H1 (cell line): ENCODE measurements around the gene RFNG. TPM values are rescaled to one million over a fixed set of nuclear protein-coding genes. Genes with fewer than 3 reads are reported as not detected.

Experiments used
- CTCF ChIA-PET: fragments of 300-600 bp; sonication (Branson Sonifier 250); formaldehyde crosslinking; loops from one replicate; lab custom pipeline; 2021; ENCODE audit not compliant: partially characterized antibody; lab: Charles Lee
- POLR2A ChIA-PET: fragments of 300-600 bp; sonication (Branson Sonifier 250); formaldehyde crosslinking; loops from one replicate; lab custom pipeline; 2021; ENCODE audit warnings: inconsistent platforms; ENCODE audit not compliant: partially characterized antibody; lab: Charles Lee
- DNase-seq, 2 experiments: peaks; one replicate each; pipeline versions ENCODE4 v3.0.0 to v3.0.0-alpha.2; 2010 to 2022; ENCODE audit warnings: low spot score in 2 of 2, low read depth in 1 of 2, mixed read lengths in 1 of 2
- FAIRE-seq: peaks from 2 replicates; lab custom pipeline; 2011; peaks lifted over from hg19 to GRCh38; lab: Jason Lieb, UNC
- H2AFZ ChIP-seq: 2 replicates; pipeline ENCODE4 v1.8.1; 2012; ENCODE audit warnings: low read length, inconsistent platforms
- H2AK5ac ChIP-seq: 2 replicates; pipeline ENCODE4 v1.6.1; 2013; ENCODE audit warnings: low read depth, low read length
- H2BK120ac ChIP-seq: replicated peaks from 2 replicates; pipeline ENCODE3; 2013; ENCODE audit warnings: low read depth, low read length, inconsistent platforms
- H2BK12ac ChIP-seq: 2 replicates; pipeline ENCODE4 v1.6.1; 2013; ENCODE audit warnings: low read depth, low read length
- H2BK15ac ChIP-seq: 2 replicates; pipeline ENCODE4 v1.6.1; 2013; ENCODE audit warnings: low read length
- H2BK20ac ChIP-seq: 2 replicates; pipeline ENCODE4 v1.6.1; 2013; ENCODE audit warnings: low read length
- H2BK5ac ChIP-seq: 2 replicates; pipeline ENCODE4 v1.6.1; 2013; ENCODE audit warnings: low read depth, low read length
- H3K14ac ChIP-seq: 2 replicates; pipeline ENCODE4 v1.6.1; 2013; ENCODE audit warnings: inconsistent platforms; ENCODE audit not compliant: insufficient read length
- H3K18ac ChIP-seq: 2 replicates; pipeline ENCODE4 v1.6.1; 2013; ENCODE audit warnings: low read length; ENCODE audit errors: extremely low read depth
- H3K23ac ChIP-seq: 2 replicates; pipeline ENCODE4 v1.6.1; 2013; ENCODE audit warnings: inconsistent platforms; ENCODE audit not compliant: insufficient read length
- H3K23me2 ChIP-seq: 2 replicates; pipeline ENCODE4 v1.6.1; 2013; ENCODE audit warnings: low read depth, low read length
- H3K27ac ChIP-seq: 2 replicates; pipeline ENCODE4 v1.6.1; 2011; ENCODE audit warnings: low read depth, low read length, inconsistent platforms
- H3K27me3 ChIP-seq, 4 experiments: replicated peaks in 1 of 4; 1 replicate in 1 of 4; 2 replicates in 3 of 4; pipeline versions ENCODE4 v1.6.1 to v1.8.1; 2011 to 2013; ENCODE audit warnings: low read length in 3 of 4, mild to moderate bottlenecking in 3 of 4, inconsistent platforms in 2 of 4, mixed read lengths in 2 of 4, moderate library complexity in 1 of 4; ENCODE audit not compliant: control insufficient read depth in 3 of 4, insufficient read depth in 3 of 4; ENCODE audit errors: extremely low read depth in 1 of 4
- H3K36me3 ChIP-seq, 4 experiments: 2 replicates each; pipeline versions ENCODE4 v1.6.1 to v1.8.1; 2011 to 2013; ENCODE audit warnings: mild to moderate bottlenecking in 4 of 4, low read length in 3 of 4, moderate library complexity in 2 of 4, control low read depth in 1 of 4, inconsistent platforms in 1 of 4; ENCODE audit not compliant: insufficient read depth in 4 of 4, control insufficient read depth in 2 of 4
- H3K4ac ChIP-seq: replicated peaks from 2 replicates; pipeline ENCODE3; 2013; ENCODE audit warnings: low read length, low read depth, mixed read lengths, inconsistent platforms; ENCODE audit not compliant: insufficient read length
- H3K4me1 ChIP-seq, 4 experiments: replicated peaks in 1 of 4; 1 replicate in 1 of 4; 2 replicates in 3 of 4; pipeline versions ENCODE4 v1.6.1 to v1.8.1; 2011 to 2013; ENCODE audit warnings: low read length in 3 of 4, inconsistent platforms in 2 of 4, mixed read lengths in 1 of 4; ENCODE audit not compliant: insufficient read depth in 4 of 4, control insufficient read depth in 3 of 4
- H3K4me2 ChIP-seq, 2 experiments: 2 replicates each; pipeline versions ENCODE4 v1.6.1 to v1.8.1; 2011 to 2013; ENCODE audit warnings: low read depth in 2 of 2, low read length in 2 of 2, control low read depth in 1 of 2, inconsistent platforms in 1 of 2, mild to moderate bottlenecking in 1 of 2; ENCODE audit not compliant: insufficient read depth in 1 of 2
- H3K4me3 ChIP-seq, 4 experiments: fragments of 200-600, 300-600 bp in 1 of 4; sonication (generic), shearing (Covaris generic), sonication (Bioruptor Twin) in 1 of 4; 2 replicates each; pipeline versions ENCODE4 v1.5.1 to v1.8.1; 2011 to 2016; ENCODE audit warnings: low read length in 4 of 4, low read depth in 3 of 4, control low read depth in 2 of 4, inconsistent platforms in 2 of 4, mild to moderate bottlenecking in 2 of 4, mixed read lengths in 1 of 4, moderate library complexity in 1 of 4; ENCODE audit not compliant: insufficient read depth in 2 of 4; ENCODE audit errors: extremely low read depth in 1 of 4
- H3K56ac ChIP-seq: replicated peaks from 2 replicates; pipeline ENCODE3; 2013; ENCODE audit warnings: low read depth, mild to moderate bottlenecking, mixed read lengths, low read length, inconsistent platforms; ENCODE audit not compliant: insufficient read length
- H3K79me1 ChIP-seq: 2 replicates; pipeline ENCODE4 v1.6.1; 2013; ENCODE audit warnings: low read depth, low read length, control low read depth
- H3K79me2 ChIP-seq, 2 experiments: 2 replicates each; pipeline versions ENCODE4 v1.6.1 to v1.8.1; 2012 to 2013; ENCODE audit warnings: low read length in 2 of 2, mild to moderate bottlenecking in 2 of 2, inconsistent platforms in 1 of 2; ENCODE audit not compliant: insufficient read depth in 2 of 2, control insufficient read depth in 1 of 2
- H3K9ac ChIP-seq, 4 experiments: replicated peaks in 1 of 4; 1 replicate in 1 of 4; 2 replicates in 3 of 4; pipeline versions ENCODE4 v1.6.1 to v1.8.1; 2011 to 2013; ENCODE audit warnings: low read depth in 3 of 4, low read length in 3 of 4, control low read depth in 2 of 4, mild to moderate bottlenecking in 2 of 4, moderate library complexity in 2 of 4, inconsistent platforms in 1 of 4; ENCODE audit errors: extremely low read depth in 1 of 4
- H3K9me3 ChIP-seq, 2 experiments: 2 replicates each; pipeline versions ENCODE4 v1.6.1 to v1.8.1; 2012 to 2013; ENCODE audit warnings: mild to moderate bottlenecking in 2 of 2, moderate library complexity in 2 of 2, control low read depth in 1 of 2, inconsistent platforms in 1 of 2, low read depth in 1 of 2, low read length in 1 of 2, mixed read lengths in 1 of 2; ENCODE audit not compliant: insufficient read depth in 2 of 2
- H4K20me1 ChIP-seq, 2 experiments: replicated peaks in 1 of 2; 2 replicates each; pipeline versions ENCODE3 to v1.8.1; 2011 to 2013; ENCODE audit warnings: inconsistent platforms in 2 of 2, low read length in 2 of 2, mild to moderate bottlenecking in 1 of 2; ENCODE audit not compliant: insufficient read depth in 2 of 2, control insufficient read depth in 1 of 2
- H4K5ac ChIP-seq: 2 replicates; pipeline ENCODE4 v1.6.1; 2013; ENCODE audit warnings: low read length, low read depth, mixed read lengths, inconsistent platforms; ENCODE audit not compliant: insufficient read length
- H4K8ac ChIP-seq: 2 replicates; pipeline ENCODE4 v1.8.0; 2013; ENCODE audit warnings: mild to moderate bottlenecking, moderate library complexity, low read length, inconsistent platforms; ENCODE audit not compliant: insufficient read depth; ENCODE audit errors: extremely low read depth
- H4K91ac ChIP-seq: replicated peaks from 2 replicates; pipeline ENCODE3; 2013; ENCODE audit warnings: low read length, mixed read lengths, inconsistent platforms; ENCODE audit not compliant: insufficient read length
- RBBP5 ChIP-seq: IDR thresholded peaks from 2 replicates; pipeline ENCODE4 v1.7.1; 2012; ENCODE audit warnings: low read depth, mild to moderate bottlenecking, inconsistent platforms, low read length, moderate library complexity, borderline replicate concordance
- SAP30 ChIP-seq: fragments of 300-600 bp; sonication (generic); IDR thresholded peaks from 2 replicates; pipeline ENCODE4 v1.7.1; 2012; ENCODE audit warnings: low read length, moderate library complexity, mild to moderate bottlenecking, inconsistent platforms; ENCODE audit not compliant: insufficient read depth, insufficient replicate concordance
- WGBS, 2 experiments: shearing (Covaris generic) in 1 of 2; methylation state at CpG; one replicate each; pipeline versions ENCODE4 v1.1.6 to v1.1.7; 2013 to 2015; ENCODE audit warnings: low lambda C conversion rate in 2 of 2, mixed read lengths in 2 of 2, inconsistent platforms in 1 of 2, low coverage in 1 of 2, missing lambda C conversion rate in 1 of 2; ENCODE audit not compliant: insufficient replicate concordance in 2 of 2, insufficient coverage in 1 of 2, insufficient read length in 1 of 2; ENCODE audit errors: extremely low coverage in 1 of 2, missing lambda C conversion rate in 1 of 2; 5-methylcytosine and 5-hydroxymethylcytosine counted together
- polyA plus RNA-seq, 7 experiments: library from polyadenylated mRNA; depleted of rRNA in 3 of 7; stranded (reverse) in 5 of 7; unstranded in 2 of 7; fragments of >200 nt in 5 of 7; fragments of 200-250 nt in 2 of 7; gene quantifications; 1 replicate in 5 of 7; 2 replicates in 1 of 7; 4 replicates in 1 of 7; pipeline versions ENCODE4 v1.2.1 to v1.2.3, GENCODE V29; 2011 to 2013; ENCODE audit warnings: missing spikeins in 2 of 7, mixed read lengths in 2 of 7
- total RNA-seq: library from RNA; stranded (reverse); fragmentation: NEBNext Ultra II Directional; extraction: Animal tissue kit (Norgen Biotek cat#: 25700); gene quantifications from 2 replicates; pipeline ENCODE4 v1.2.1, GENCODE V29; 2021

Gene RFNG
- total and polyA plus RNA-seq, 2 of the 8 experiments (the other 6 are each of a cell fraction or from before 2014, with no cell fraction given), result 26.7 to 28.4 TPM

- H3K4me2 ChIP-seq, result peak overlapping the region; percentile 87 to 92
- H3K23me2 ChIP-seq, result peaks cover 12% of the 10 kb centered on the region
- peaks cover 0 to 14% (median 8%) of the 10 kb centered on the region in 4 experiments; a peak in 5 of 7 replicates for H3K4me1 ChIP-seq
- no peak overlapping the region for H3K4ac ChIP-seq
- FAIRE-seq (no peak), DNase-seq (no peak)
- H3K9me3 ChIP-seq, result no peaks in the 10 kb centered on the region
- H3K27ac ChIP-seq, result no peak overlapping the region
- POLR2A ChIA-PET, result interaction anchor here (0.6 to 4.3 kb wide), 13 partner anchors 9 to 135 kb away, joined by 3 to 22 read pairs (median 3); partner anchors contain the start of genes FASN and RAC3
- H2BK12ac ChIP-seq, result no peak overlapping the region
- TF ChIP-seq SAP30 (peak; percentile 55), RBBP5 (no peak)
- CTCF ChIA-PET, result interaction anchor here (0.6 to 4.7 kb wide), 14 partner anchors 9 to 115 kb away, joined by 3 to 29 read pairs (median 4); partner anchors contain the start of genes MAFG and RAC3
- 43% methylated on average over 10 of the region's 10 CpGs; no CpG with 5 or more reads in 1 of the 2 experiments for WGBS, 2 experiments
- no peak overlapping the region for H4K5ac ChIP-seq
- H3K79me2 ChIP-seq, result peaks cover 0 to 12% of the 10 kb centered on the region in 2 experiments; a peak in 1 of 4 replicates
- no peak overlapping the region for H3K14ac ChIP-seq
- H2AK5ac ChIP-seq, result no peak overlapping the region
- H2BK20ac ChIP-seq, result no peak overlapping the region
- peak overlapping the region; percentile 44 for H4K91ac ChIP-seq
- no peak overlapping the region for H3K18ac ChIP-seq
- H4K20me1 ChIP-seq, result peaks cover 7 to 13% of the 10 kb centered on the region in 2 experiments
- no peak overlapping the region; the same call in 1 of the 2 replicates for H4K8ac ChIP-seq
- H3K27me3 ChIP-seq, result no peaks in the 10 kb centered on the region
- peak overlapping the region; percentile 76 to 80 (median 80) for H3K9ac ChIP-seq
- H2AFZ ChIP-seq, result no peak overlapping the region
- no peaks in the 10 kb centered on the region for H3K36me3 ChIP-seq
- H2BK15ac ChIP-seq, result peak overlapping the region; percentile 29; the same call in 1 of the 2 replicates
- no peak overlapping the region for H2BK120ac ChIP-seq
- H3K79me1 ChIP-seq, result peaks cover 4% of the 10 kb centered on the region; the same call in 1 of the 2 replicates
- no peak overlapping the region for H2BK5ac ChIP-seq
- H3K4me3 ChIP-seq, result peak overlapping the region; percentile 83 to 93 (median 86)
- H3K56ac ChIP-seq, result no peak overlapping the region
- no peak overlapping the region for H3K23ac ChIP-seq
Measured at GRCh38 chr17:82021900-82022309, 29.7 kb downstream of the RFNG start.
